Measurements from ENCODE around the gene ADISSP. TPM values are rescaled to one million over a fixed set of nuclear protein-coding genes. Genes with fewer than 3 reads are reported as not detected.

Gene ADISSP
- total RNA-seq, 4 donors from 2014 or later: 5.9 to 16.4 (median 9.6) TPM

DNA sequence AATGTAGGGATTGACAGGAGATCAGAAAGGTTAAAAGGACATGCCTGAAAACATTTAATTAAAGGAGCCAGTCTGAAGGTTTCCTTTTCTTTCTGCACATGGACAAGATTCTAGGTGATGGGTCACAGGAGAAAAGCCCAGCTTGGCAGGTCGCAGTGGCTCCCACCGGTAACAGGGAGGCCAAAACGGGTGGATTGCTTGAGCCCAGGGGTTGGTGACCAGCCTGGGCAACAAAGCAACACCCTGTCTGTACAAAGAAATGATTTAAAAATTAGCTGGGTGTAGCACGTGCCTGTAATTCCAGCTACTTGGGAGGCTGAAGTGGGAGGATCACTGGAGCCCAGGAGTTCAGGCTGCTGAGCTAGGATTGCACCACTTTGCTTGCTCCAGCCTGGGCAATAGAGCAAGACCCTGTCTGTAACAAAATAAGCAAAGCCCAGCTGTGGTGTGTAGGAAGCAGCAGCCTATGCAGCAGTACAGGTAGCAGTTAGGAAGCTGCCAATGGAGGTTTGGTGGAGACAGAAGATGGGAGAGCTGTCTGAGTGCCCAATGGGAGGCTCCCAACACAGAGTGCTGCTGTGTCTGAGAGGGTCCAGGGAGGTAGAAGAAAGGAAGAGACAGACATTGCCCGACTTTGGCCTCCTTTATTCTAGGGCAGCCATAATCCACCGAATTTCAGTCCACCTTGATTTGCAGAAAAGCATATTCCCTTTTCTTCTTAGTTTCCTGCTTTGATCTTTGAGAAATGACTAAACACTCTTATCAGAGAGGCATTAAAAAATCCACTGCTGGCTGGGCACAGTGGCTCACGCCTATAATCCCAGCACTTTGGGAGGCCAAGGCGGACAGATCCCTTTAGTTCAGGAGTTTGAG, 45.7 kb upstream of the ADISSP start:
- H3K4me3 ChIP-seq: no peak overlapping the region
- no peaks in the 10 kb centered on the region for H3K9me3 ChIP-seq
- ATAC-seq: no peak
- H3K4me1 ChIP-seq: peaks cover 14 to 21% of the 10 kb centered on the region in 2 donors
- intact Hi-C loops (cut with DNase I; ENCODE audit: low total_unique reads) (no loop called here), in situ Hi-C loops (cut with MboI; ENCODE audit: low sequenced_read_pairs in 4 of 4) (no loop called here)
- no peaks in the 10 kb centered on the region for H3K36me3 ChIP-seq
- H3K27ac ChIP-seq: peak overlapping the region; percentile 84 to 96 (median 90)
- no peaks in the 10 kb centered on the region for H3K27me3 ChIP-seq
- DNase-seq: no peak
- TF ChIP-seq CTCF (IDR thresholded peaks at IDR 0.05 in 4 of 5, conservative IDR thresholded peaks at IDR 0.05 in 1 of 5): no peak
- TF ChIP-seq POLR2A (IDR thresholded peaks at IDR 0.05): no peak

DNA sequence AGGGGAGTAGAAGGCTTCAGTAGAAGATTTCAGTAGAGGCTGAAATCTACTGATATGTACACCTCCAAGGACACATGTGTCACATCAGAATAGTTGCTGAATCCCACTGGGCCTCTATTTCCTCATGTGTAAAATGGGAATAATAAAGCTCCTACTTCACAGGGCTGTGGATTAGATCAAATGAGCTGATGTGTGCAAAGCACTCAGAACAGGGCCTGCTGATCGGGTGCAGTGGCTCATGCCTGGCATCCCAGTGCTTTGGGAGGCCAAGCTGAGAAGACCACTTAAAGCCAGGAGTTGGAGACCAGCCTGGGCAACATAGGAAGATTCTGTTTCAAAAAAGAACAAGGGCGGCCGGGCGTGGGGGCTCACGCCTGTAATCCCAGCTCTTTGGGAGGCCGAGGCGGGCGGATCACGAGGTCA, 44.7 kb upstream of the ADISSP start:
- Histone ChIP-seq H3K27ac (peak overlapping the region; percentile 84 to 96 (median 90)), H3K27me3 (no peaks in the 10 kb centered on the region), H3K4me1 (peaks cover 21 to 29% of the 10 kb centered on the region in 2 donors), H3K9me3 (no peaks in the 10 kb centered on the region), H3K36me3 (no peaks in the 10 kb centered on the region), H3K4me3 (peak overlapping the region in 1 of 4 donors; percentile 48)
- TF ChIP-seq POLR2A (IDR thresholded peaks at IDR 0.05) (no peak), CTCF (IDR thresholded peaks at IDR 0.05 in 4 of 5, conservative IDR thresholded peaks at IDR 0.05 in 1 of 5) (no peak)
- intact Hi-C loops (cut with DNase I; ENCODE audit: low total_unique reads) (no loop called here), in situ Hi-C loops (cut with MboI; ENCODE audit: low sequenced_read_pairs in 4 of 4) (no loop called here)
- ATAC-seq (no peak), DNase-seq (no peak)

DNA sequence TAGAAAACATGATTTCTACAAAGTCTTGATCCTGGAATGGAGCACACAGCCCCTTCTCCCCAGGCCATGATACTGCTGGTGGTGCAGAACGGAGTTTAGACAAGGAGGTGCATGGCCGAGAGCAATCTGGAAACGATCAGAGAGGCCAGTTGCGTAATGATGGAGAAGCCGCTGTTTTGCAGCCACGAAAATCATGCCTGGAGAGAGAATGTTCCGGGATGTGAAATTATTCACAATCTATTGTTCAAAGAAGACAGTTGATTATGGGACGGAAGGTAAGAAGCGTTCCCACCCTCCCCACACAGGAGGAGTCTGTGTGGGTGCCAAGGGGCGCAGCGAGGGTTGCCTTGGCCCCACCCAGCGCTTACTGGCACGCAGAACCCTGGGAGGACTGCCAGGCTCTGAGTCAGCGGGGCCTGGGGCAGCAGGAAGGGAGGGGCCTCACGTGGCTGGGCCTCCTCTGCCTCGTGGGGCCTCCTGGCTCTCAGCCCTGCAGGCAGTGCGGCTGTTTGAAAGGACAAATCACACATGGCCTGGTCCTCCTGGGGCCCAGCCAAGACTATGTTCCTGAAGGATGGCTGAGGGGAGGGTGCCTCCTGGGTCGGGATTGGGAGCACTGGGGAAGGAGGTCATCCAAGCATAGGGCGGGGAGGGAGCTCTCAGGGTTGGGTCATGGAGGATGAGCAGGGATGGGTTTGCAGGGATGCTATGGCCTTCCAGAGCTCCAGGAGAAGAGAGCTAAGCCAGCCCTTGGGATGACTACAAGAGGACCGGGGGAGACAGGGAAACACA, 44.1 kb upstream of the ADISSP start:
- in situ Hi-C loops (cut with MboI; ENCODE audit: low sequenced_read_pairs in 4 of 4) (no loop called here), intact Hi-C loops (cut with DNase I; ENCODE audit: low total_unique reads) (no loop called here)
- H3K27ac ChIP-seq: peak overlapping the region; percentile 84 to 96 (median 90)
- DNase-seq (peak; percentile 96 to 99), ATAC-seq (peak; percentile 87 to 91)
- peak; percentile 69 to 71 for TF ChIP-seq POLR2A (IDR thresholded peaks at IDR 0.05)
- TF ChIP-seq CTCF (IDR thresholded peaks at IDR 0.05 in 4 of 5, conservative IDR thresholded peaks at IDR 0.05 in 1 of 5): no peak
- H3K4me1 ChIP-seq: peaks cover 22 to 35% of the 10 kb centered on the region in 2 donors
- peak overlapping the region; percentile 48 to 60 (median 54) for H3K4me3 ChIP-seq
- no peaks in the 10 kb centered on the region for H3K36me3 ChIP-seq
- no peaks in the 10 kb centered on the region for H3K9me3 ChIP-seq
- H3K27me3 ChIP-seq: no peaks in the 10 kb centered on the region

DNA sequence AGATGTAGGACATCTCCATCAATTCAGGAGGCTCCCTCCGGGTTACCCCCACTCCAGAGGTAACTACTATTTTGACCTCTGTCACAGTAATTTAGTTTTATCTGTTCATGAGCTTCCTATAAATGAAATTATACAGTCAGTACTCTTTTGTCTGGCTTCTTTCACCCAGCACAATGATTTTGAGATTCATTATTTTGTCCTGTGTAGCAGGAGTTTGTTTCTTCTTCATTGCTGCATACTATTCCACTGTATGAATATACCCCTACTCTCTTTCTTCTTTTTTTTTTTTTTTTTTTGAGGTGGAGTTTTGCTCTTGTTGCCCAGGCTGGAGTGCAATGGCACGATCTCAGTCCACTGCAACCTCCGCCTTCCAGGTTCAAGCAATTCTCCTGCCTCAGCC, 41.0 kb upstream of the ADISSP start:
- peaks cover 31 to 48% of the 10 kb centered on the region in 2 donors for H3K4me1 ChIP-seq
- in situ Hi-C loops (cut with MboI; ENCODE audit: low sequenced_read_pairs in 4 of 4): no loop called here
- H3K9me3 ChIP-seq: no peaks in the 10 kb centered on the region
- H3K4me3 ChIP-seq: peak overlapping the region in 1 of 4 donors; percentile 12
- DNase-seq (no peak), ATAC-seq (no peak)
- H3K27me3 ChIP-seq: no peaks in the 10 kb centered on the region
- H3K36me3 ChIP-seq: no peaks in the 10 kb centered on the region
- TF ChIP-seq POLR2A (IDR thresholded peaks at IDR 0.05) (no peak), CTCF (IDR thresholded peaks at IDR 0.05 in 4 of 5, conservative IDR thresholded peaks at IDR 0.05 in 1 of 5) (no peak)
- intact Hi-C loops (cut with DNase I; ENCODE audit: low total_unique reads): no loop called here
- H3K27ac ChIP-seq: peak overlapping the region; percentile 80 to 91 (median 83)
